Stimulated activated CD8-positive, alpha-beta memory T cell treated with anti-CD3 and anti-CD28 coated beads, Interleukin-12 subunit alpha, Interleukin-12 subunit beta, amount 100 ng/mL, for 1 hour (primary cell): ENCODE measurements around the gene OR2T10.
"Not testable (repeated sequence)": the region's sequence is repeated elsewhere in the genome, so short reads cannot be mapped to it uniquely, and the experiment has no call there.

Experiments
- DNase-seq: peaks from one replicate; pipeline ENCODE4 v3.0.0-alpha.2; 2020; ENCODE audit warnings: low read depth

OR2T10 gene

GRCh38 chr1:248593226-248593625 is 4.3 kb downstream of the OR2T10 start:
- DNase-seq, result no peak

DNA sequence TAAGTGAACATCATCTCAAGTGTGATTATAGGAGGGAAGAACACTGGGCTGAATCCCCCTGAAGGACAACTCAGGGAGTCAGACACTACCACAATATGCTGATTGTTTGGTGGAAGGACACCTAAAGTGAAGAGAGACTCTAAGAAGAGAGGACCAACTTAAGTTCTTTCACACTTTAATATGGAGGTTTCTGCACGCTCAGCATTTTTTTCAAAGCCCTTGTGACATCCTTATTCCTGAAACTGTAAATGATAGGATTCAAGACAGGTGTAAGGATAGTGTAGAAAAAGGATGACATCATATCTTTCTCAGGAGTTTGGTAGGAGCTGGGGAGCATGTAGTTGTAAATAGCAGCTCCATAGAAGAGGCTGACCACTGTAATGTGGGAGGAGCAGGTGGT is 4.8 kb downstream of the OR2T10 start:
- DNase-seq, result no peak

GRCh38 chr1:248590055-248590454 is 7.4 kb downstream of the OR2T10 start:
- DNase-seq, result no peak

DNA sequence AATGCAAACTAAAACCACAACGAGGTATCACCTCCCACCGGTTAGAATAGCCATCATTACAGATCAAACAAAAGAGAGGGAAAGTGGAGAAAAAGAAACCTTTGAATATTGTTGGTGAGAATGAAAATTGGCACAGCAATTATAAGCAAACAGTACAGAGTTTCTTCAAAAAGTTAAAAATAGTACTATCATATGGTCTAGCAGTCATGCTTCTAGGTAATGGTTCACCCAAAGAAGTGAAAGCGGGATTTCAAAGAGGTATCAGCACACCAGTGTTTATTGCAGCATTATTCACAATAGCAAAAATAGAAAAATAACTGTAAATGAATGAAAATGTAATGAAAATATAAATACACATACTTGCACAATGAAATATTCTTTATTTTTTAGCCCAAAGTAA is 8.2 kb downstream of the OR2T10 start:
- DNase-seq, result no peak

GRCh38 chr1:248585266-248585665 is 12.2 kb downstream of the OR2T10 start:
- no peak for DNase-seq

DNA sequence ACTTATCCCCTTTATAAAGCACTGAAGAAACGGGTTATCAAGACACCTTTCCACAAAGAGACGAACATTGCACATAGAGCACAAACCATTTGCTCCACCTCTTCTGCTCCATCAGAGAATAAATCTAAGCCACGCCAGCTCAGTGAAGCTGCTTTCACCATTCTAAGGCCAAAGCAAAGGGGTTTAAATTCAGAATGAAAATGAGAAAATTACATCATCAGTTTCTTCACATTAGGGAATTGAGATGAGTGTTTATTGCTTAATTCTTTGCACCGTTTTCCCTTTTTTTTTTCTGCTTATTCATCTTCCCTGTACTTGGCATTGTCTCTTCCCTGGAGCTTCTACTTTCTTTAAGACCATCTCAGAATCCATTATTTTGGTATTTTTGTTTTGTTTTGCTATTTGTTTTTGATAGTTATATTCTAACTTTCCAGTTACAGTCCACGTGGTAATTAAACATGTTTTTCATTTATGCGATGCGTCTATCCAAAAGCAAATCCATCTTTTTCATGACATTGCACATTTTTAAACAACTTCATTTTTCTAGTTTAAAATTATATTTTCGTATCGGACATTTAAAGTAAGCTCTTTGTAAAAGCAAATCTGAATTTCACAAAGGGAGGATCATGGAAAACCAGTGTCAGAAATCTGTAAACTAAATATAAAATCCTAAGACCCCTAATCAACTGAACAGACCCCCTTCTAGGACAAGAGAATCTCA is 21.1 kb downstream of the OR2T10 start:
- DNase-seq, result no peak

GRCh38 chr1:248574657-248575056 is 22.8 kb downstream of the OR2T10 start, which contains the start of gene OR2T34:
Gene OR2T34 (minus strand): TSS chr1:248574757. CDS start chr1:248574757, 0 bp downstream.
- not testable (repeated sequence) for DNase-seq

- not testable (repeated sequence) for DNase-seq
Observed at GRCh38 chr1:248573856-248574255, 23.6 kb downstream of the OR2T10 start.

GRCh38 chr1:248572049-248572448 is 25.5 kb downstream of the OR2T10 start:
- not testable (repeated sequence) for DNase-seq

DNA sequence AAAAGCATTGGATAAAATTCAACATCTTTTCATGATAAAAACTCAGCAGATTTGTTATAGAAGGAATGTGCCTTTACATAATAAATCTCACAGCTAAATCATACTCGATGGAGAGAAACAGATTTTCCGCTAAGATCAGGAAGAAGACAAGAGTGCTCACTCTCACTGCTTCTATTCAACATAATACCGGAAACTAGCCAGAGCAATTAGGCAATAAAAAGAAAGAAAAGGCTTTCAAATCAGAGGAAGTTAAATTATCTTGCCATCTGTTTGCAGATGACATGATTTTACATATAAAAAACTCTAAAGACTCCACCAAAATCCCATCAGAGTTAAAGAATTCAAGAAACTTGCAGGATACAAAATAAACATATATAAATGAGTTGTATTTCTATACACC is 26.7 kb downstream of the OR2T10 start:
- not testable (repeated sequence) for DNase-seq

GRCh38 chr1:248569049-248569448 is 28.5 kb downstream of the OR2T10 start:
- not testable (repeated sequence) for DNase-seq

DNA sequence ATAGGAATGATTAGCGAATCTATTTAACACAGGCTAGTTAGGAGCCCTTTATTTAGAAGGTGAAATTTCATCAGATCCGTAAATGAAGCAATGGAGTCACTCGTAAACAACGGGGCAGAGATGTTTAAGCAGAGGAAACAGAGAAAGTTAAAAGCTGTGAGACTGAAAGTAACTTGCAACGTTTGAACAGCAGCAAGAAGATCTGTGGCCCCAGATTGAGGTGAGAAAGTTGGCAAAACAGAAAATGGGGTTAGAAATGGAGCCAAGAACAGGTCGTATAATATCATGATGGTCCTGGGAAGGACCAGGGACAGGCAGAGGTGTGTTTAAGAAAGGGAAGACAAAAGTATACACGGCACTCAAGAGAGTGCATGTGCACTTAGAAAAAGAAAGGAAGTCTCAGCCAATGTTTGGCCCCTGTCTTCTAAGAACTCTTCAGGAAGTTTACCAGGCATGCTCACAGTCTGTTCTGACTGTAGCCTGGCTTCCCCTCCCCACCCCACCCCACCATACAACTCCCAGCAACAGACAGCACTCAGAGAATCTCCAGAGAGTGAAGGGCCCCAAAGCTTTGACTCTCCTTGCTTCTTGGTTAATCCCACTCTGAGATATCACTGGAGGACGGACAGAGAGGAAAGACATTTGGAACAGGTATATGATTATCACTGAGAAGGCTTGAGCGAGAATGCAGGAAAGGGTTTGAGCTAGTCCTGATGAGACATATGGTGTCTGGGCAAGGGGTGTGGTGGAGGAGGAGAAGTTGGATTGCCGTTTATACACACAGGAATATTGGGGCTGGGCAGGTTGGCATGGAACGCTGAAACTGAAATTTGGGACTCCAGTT is 31.7 kb downstream of the OR2T10 start:
- DNase-seq, result not testable (repeated sequence)

DNA sequence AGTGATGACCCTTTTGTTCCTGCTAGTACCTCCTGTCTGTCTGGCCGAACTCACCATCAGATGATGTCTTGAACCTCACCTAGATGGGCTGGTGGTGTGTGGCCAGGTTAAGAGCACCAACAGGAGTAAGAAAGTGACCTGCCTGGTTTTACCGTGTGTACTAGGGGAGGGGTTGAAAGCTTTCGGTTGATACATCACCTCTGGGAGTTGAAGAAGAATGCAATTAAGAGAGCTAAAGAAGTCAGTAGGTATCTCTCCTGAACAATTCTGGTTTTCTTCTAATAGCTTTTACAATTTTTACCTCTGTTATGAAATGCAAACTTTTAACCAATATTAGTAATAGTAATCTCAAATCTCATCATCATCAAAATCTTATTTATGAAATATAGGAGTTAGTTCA is 34.8 kb downstream of the OR2T10 start, which contains the start of gene OR2T29:
Gene OR2T29, minus strand, starts transcription at position 101 of the 400 bp plus-strand sequence. CDS start 3,281 bp downstream, outside the sequence.
- not testable (repeated sequence) for DNase-seq

- not testable (repeated sequence) for DNase-seq
Observed at GRCh38 chr1:248551027-248551426, 46.5 kb downstream of the OR2T10 start.

DNA sequence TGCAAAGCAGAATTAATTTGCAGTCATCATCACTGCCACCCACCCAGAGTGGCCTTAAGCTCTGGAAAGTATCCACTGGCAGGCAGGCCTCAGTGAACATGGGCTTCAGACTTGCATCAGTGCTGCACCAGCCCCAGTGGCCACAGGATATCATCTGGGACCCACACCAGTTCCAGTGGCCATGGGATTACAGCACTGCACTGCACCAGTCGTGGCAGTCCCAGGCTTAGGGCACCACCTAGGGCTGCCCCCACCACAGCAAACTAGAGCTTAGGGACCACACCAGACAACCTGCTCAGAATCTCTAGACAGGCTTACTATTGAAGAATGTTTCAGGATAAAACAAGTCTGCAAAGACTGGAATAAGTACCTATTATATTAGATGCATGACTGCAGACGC is 50.1 kb downstream of the OR2T10 start:
- DNase-seq, result not testable (repeated sequence)
